Omental fat pad (tissue), 4 donors: ENCODE measurements around the gene CGGBP1. TPM values are rescaled to one million over a fixed set of nuclear protein-coding genes. Genes with fewer than 3 reads are reported as not detected.

Experiments
- ATAC-seq: fragments of 150-250 bp; one replicate; pipeline ENCODE4 v1.9.1; 2016; ENCODE audit warnings: mild to moderate bottlenecking, moderate library complexity; ENCODE audit not compliant: low FRiP score
- DNase-seq: peaks from one replicate; pipeline ENCODE4 v3.0.0-alpha.2; 2019; ENCODE audit warnings: low spot score
- total RNA-seq, 4 donors: library from RNA; depleted of rRNA; stranded (reverse); fragments of >200 nt; gene quantifications; one replicate each; pipeline ENCODE4 v1.1.0, GENCODE V29; 2016
- TF ChIP-seq, protein P1 (sequence below), 3 donors: fragments of 450-650 bp; IDR thresholded peaks; one replicate each; pipeline ENCODE4 v1.5.1; 2016 to 2017; ENCODE audit warnings: antibody characterized with exemption in 3 of 3, mild to moderate bottlenecking in 3 of 3, moderate library complexity in 2 of 3

The CGGBP1 gene
- total RNA-seq, 4 donors from 2014 or later, result 48.4 to 87.5 (median 60.7) TPM

DNA sequence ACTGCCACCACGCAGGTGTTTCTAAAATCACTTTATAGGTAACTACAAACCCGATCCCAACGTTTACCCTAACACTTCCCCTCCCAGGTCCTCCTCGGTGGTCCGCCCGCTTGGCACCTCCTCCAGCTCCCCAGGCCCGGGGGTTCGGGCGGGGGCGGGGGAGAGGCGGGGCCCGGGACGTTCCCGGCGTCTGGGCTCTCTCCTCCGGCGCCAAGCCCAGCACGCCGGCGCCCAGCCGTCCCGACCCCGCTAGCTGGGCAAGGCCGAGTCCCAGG is 562 bp downstream of the CGGBP1 start:
- TF ChIP-seq, protein P1, sequence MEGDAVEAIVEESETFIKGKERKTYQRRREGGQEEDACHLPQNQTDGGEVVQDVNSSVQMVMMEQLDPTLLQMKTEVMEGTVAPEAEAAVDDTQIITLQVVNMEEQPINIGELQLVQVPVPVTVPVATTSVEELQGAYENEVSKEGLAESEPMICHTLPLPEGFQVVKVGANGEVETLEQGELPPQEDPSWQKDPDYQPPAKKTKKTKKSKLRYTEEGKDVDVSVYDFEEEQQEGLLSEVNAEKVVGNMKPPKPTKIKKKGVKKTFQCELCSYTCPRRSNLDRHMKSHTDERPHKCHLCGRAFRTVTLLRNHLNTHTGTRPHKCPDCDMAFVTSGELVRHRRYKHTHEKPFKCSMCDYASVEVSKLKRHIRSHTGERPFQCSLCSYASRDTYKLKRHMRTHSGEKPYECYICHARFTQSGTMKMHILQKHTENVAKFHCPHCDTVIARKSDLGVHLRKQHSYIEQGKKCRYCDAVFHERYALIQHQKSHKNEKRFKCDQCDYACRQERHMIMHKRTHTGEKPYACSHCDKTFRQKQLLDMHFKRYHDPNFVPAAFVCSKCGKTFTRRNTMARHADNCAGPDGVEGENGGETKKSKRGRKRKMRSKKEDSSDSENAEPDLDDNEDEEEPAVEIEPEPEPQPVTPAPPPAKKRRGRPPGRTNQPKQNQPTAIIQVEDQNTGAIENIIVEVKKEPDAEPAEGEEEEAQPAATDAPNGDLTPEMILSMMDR (IDR thresholded peaks at IDR 0.05), result no peak
- DNase-seq (peak; percentile 38), ATAC-seq (peak; percentile 52)

DNA sequence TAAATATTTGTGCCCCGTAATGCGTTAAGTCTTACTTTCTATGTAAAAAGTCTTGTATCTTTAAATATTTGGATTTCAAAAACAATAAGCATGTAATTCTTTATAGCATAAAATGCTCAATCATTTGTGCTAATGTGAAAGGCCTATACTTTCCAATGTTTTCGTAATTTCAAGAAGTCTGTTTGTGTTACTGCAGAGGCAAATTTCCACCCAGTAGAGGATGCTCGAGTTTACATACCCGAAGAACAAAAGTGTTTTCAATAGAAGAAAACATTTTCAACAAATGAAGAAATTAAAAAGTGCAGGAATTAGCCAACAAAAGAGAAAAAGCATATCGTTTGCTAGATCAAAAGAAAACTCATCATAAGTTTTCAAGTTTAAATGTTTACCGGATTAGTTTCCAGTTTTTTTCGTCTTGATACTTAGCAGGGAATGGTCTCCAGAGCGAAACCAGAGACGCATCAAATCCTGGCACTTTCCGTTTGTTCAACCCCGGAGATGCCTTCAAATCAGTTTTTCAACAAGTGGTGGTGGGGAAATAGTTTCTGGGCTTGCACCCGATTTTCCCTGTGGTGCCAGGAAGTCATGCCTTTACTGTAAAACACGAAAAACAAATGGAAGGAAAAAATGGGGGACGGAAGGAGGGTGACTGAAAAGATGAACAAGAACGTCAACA is 1.0 kb downstream of the CGGBP1 start:
- DNase-seq (no peak), ATAC-seq (no peak)
- TF ChIP-seq, protein P1 (IDR thresholded peaks at IDR 0.05), result no peak

DNA sequence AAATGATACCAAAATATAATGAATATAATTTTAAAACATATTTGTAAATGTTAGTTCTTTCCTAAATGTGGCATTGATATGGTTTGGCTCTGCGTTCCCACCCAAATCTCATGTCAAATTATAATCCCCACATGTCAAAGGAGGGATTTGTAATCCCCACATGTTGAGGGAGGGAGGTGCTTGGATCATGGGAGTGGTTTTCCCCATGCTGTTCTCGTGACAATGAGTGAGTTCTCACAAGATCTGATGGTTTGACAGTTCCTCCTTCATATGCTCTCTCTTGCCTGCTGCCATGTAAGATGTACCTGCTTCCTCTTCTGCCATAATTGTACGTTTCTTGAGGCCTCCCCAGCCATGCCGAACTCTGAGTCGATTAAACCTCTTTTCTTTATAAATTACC is 12.0 kb downstream of the CGGBP1 start:
- DNase-seq (no peak), ATAC-seq (no peak)
- TF ChIP-seq, protein P1 (IDR thresholded peaks at IDR 0.05), result no peak

DNA sequence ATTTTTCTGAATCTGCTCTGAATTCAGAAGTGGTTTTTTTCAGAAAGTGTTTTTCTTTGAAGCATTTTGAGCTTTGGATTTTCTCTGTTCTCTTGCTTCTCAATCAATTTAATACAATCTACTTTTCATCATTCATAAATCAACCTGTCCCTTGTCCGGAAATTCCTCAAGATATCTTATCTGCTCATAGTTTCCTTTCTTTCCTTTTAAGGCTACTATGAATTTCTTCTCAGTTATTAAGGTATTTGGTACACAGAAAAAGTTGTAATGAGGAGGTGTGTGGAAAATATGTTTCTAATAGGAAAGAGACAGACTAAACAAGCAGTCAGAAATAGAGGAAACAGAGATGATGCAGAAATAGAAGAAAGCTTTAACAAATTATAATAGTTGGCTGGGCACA is 14.4 kb downstream of the CGGBP1 start:
- DNase-seq, result no peak
- TF ChIP-seq, protein P1 (IDR thresholded peaks at IDR 0.05), result no peak
- no peak for ATAC-seq

DNA sequence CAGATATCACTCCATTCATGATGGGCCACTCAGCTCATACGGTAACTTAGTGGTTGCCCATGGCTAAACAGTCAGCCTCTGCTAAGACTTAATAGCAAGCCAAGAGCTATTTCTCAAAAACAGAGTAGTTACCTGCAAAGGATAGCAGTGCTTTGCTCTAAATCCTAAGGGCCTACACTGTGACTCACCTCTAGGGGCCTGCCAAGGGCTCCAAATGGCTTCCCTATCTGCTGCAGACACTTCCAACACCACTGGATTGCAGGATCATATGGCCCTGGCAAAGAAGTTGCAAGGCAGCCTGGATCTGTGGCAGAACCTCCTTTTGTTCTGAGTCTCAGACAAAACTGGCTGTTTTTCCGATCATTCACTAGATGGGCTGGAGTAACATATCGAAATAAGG is 17.8 kb downstream of the CGGBP1 start:
- TF ChIP-seq, protein P1 (IDR thresholded peaks at IDR 0.05), result no peak
- ATAC-seq, result no peak
- no peak for DNase-seq

DNA sequence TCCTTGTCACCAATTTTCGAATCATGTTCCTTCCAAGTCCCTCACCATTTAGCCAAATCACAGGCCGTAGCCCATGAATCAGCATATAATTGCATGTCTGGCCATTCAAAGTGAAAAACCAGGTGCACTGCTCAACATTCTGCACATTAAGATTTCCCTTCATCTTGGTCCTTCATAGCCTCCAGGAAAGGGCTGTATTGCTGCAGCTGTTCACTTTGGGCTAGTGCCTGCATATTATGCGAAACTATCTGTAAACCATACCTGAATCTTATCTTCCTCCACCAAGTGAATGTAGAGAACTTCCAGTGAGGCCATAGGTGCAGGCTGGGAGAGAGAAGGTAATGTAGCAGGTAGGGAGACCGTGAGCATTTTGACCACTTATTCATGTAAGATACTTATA is 18.3 kb downstream of the CGGBP1 start:
- no peak for DNase-seq
- ATAC-seq, result no peak
- TF ChIP-seq, protein P1 (IDR thresholded peaks at IDR 0.05), result no peak

DNA sequence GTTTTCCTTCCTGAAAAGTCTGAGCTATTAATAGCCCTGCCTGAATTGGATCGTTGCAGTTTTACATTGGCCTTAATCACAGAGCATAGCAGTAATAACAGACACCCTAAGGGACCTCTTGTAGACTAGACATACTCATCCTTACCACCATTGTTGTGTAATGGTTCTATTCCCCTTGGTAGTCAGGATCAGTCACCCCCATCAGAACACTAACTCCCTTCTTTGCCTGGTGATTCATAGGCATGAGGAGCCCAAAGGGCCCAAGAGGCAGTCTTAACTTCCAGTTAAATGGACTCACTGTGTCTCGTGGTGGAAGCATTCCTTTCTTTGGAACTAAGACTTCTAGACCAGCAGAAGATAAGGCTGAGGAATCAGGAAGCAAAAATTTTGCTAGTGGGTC is 20.2 kb downstream of the CGGBP1 start:
- no peak for ATAC-seq
- TF ChIP-seq, protein P1 (IDR thresholded peaks at IDR 0.05), result no peak

More for the DNA sequence above, 20.2 kb downstream of the CGGBP1 start:
- DNase-seq, result no peak
